ENCODE data around the gene CPSF4L.

The CPSF4L gene

GRCh38 chr17:73199751-73200317 lies 61.8 kb downstream of the CPSF4L start:
- no peak for DNase-seq

GRCh38 chr17:73198930-73199260 lies 62.8 kb downstream of the CPSF4L start:
- no peak for DNase-seq

Data from effector CD4-positive, alpha-beta T cell (primary cell).